ENCODE data around the gene JARID2. TPM values are rescaled to one million over a fixed set of nuclear protein-coding genes. Genes with fewer than 3 reads are reported as not detected.

JARID2 gene
- total RNA-seq, 2 donors from 2014 or later, result 8.3 to 12.8 TPM

- Histone ChIP-seq H3K27me3 (replicated peaks; ENCODE audit: insufficient read depth) (no peaks in the 10 kb centered on the region), H3K27ac (no peak overlapping the region), H3K4me3 (no peak overlapping the region), H3K36me3 (no peaks in the 10 kb centered on the region), H3K4me1 (ENCODE audit: control insufficient read depth in 1 of 2, low read depth in 2 of 2) (peaks cover 12 to 39% of the 10 kb centered on the region in 2 donors), H3K9me3 (no peaks in the 10 kb centered on the region)
- DNase-seq (ENCODE audit: low spot score) (no peak), ATAC-seq (ENCODE audit: insufficient number of reproducible peaks, low FRiP score, low read depth) (no peak)
- TF ChIP-seq CTCF (IDR thresholded peaks at IDR 0.05), result no peak
These were observed 198.3 kb downstream of the JARID2 start for GRCh38 chr6:15444081-15444731.

- no peak for ATAC-seq (ENCODE audit: insufficient number of reproducible peaks, low FRiP score, low read depth)
- no peak for DNase-seq (ENCODE audit: low spot score)
- no peaks in the 10 kb centered on the region for H3K36me3 ChIP-seq
- H3K27ac ChIP-seq, result no peak overlapping the region
- no peaks in the 10 kb centered on the region for H3K27me3 ChIP-seq (replicated peaks; ENCODE audit: insufficient read depth)
- peaks cover 12 to 35% of the 10 kb centered on the region in 2 donors for H3K4me1 ChIP-seq (ENCODE audit: control insufficient read depth in 1 of 2, low read depth in 2 of 2)
- no peak for TF ChIP-seq CTCF (IDR thresholded peaks at IDR 0.05)
- no peaks in the 10 kb centered on the region for H3K9me3 ChIP-seq
- H3K4me3 ChIP-seq, result no peak overlapping the region
These were observed 199.0 kb downstream of the JARID2 start for GRCh38 chr6:15444881-15445280.

- peaks cover 8 to 17% of the 10 kb centered on the region in 2 donors for H3K4me1 ChIP-seq (ENCODE audit: control insufficient read depth in 1 of 2, low read depth in 2 of 2)
- no peaks in the 10 kb centered on the region for H3K27me3 ChIP-seq (replicated peaks; ENCODE audit: insufficient read depth)
- no peak for TF ChIP-seq CTCF (IDR thresholded peaks at IDR 0.05)
- no peak overlapping the region for H3K4me3 ChIP-seq
- no peaks in the 10 kb centered on the region for H3K36me3 ChIP-seq
- no peak overlapping the region for H3K27ac ChIP-seq
- ATAC-seq (ENCODE audit: insufficient number of reproducible peaks, low FRiP score, low read depth), result no peak
- DNase-seq (ENCODE audit: low spot score), result no peak
- H3K9me3 ChIP-seq, result no peaks in the 10 kb centered on the region
These were observed 201.8 kb downstream of the JARID2 start for GRCh38 chr6:15447546-15448267.

- ATAC-seq (ENCODE audit: insufficient number of reproducible peaks, low FRiP score, low read depth) (no peak), DNase-seq (ENCODE audit: low spot score) (no peak)
- Histone ChIP-seq H3K27ac (no peak overlapping the region), H3K9me3 (no peaks in the 10 kb centered on the region), H3K36me3 (no peaks in the 10 kb centered on the region), H3K4me1 (ENCODE audit: control insufficient read depth in 1 of 2, low read depth in 2 of 2) (peaks cover 0 to 4% of the 10 kb centered on the region in 2 donors), H3K4me3 (no peak overlapping the region), H3K27me3 (replicated peaks; ENCODE audit: insufficient read depth) (no peaks in the 10 kb centered on the region)
- no peak for TF ChIP-seq CTCF (IDR thresholded peaks at IDR 0.05)
These were observed 203.1 kb downstream of the JARID2 start for GRCh38 chr6:15449011-15449410.

GRCh38 chr6:15451738-15452137 is 205.9 kb downstream of the JARID2 start:
- Histone ChIP-seq H3K27me3 (replicated peaks; ENCODE audit: insufficient read depth) (no peaks in the 10 kb centered on the region), H3K4me1 (ENCODE audit: control insufficient read depth in 1 of 2, low read depth in 2 of 2) (peaks cover 9 to 15% of the 10 kb centered on the region in 2 donors), H3K36me3 (no peaks in the 10 kb centered on the region), H3K27ac (no peak overlapping the region), H3K9me3 (no peaks in the 10 kb centered on the region), H3K4me3 (no peak overlapping the region)
- ATAC-seq (ENCODE audit: insufficient number of reproducible peaks, low FRiP score, low read depth) (no peak), DNase-seq (ENCODE audit: low spot score) (no peak)
- TF ChIP-seq CTCF (IDR thresholded peaks at IDR 0.05), result no peak

All from thoracic aorta (tissue), 2 donors.